GM18519 (cell line): ENCODE results near the gene BRK1.
"Not testable (repeated sequence)": the region's sequence is repeated elsewhere in the genome, so short reads cannot be mapped to it uniquely, and the experiment has no call there.

Source experiments
- ATAC-seq: cut with Tn5 transposase; IDR thresholded peaks from one replicate; pipeline ENCODE4 v1.9.1; 2021; ENCODE audit warnings: mild to moderate bottlenecking, moderate library complexity; ENCODE audit not compliant: unreplicated experiment, low FRiP score

The BRK1 gene

GRCh38 chr3:10175334-10175733, 59.9 kb downstream of the BRK1 start:
- ATAC-seq = not testable (repeated sequence)

GRCh38 chr3:10176150-10176549, 60.7 kb downstream of the BRK1 start:
- not testable (repeated sequence) for ATAC-seq
